MM.1S (cell line): ENCODE measurements around the gene TUBA4A.

Experiments
- EZH2 ChIP-seq: fragments of 300-600 bp; sonication (generic); optimal IDR thresholded peaks from 2 replicates; pipeline ENCODE3; 2017; ENCODE audit warnings: low read depth, mild to moderate bottlenecking, antibody characterized with exemption, low read length, mixed read lengths
- EZH2phosphoT487 ChIP-seq: fragments of 300-600 bp; sonication (generic); IDR thresholded peaks from 2 replicates; pipeline ENCODE4 v1.6.1; 2018; ENCODE audit warnings: antibody characterized with exemption, low read length
- TF ChIP-seq, protein P1 (sequence below): fragments of 300-600 bp; sonication (generic); IDR thresholded peaks from 2 replicates; pipeline ENCODE4 v1.5.1; 2016; ENCODE audit warnings: antibody characterized with exemption, low read length, mixed read lengths

DNA sequence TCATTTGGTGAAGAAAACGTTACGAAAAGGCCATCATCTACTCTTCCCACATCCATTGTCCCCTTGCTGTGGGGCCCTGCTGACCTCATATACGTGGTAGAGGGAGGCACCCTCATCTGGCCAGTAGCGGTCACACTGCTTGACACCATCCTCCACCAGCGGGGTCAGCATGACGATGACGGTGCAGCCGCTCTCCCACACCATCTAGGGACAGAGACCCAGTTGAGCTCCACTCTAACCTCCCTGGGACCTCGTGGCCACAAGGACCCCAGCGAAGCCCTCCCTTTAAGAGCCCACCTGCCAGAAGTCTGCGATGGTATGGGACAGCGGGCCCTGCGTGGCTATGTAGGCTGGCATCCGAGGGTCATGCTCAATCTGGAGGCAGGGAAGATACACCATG, 42.4 kb upstream of the TUBA4A start:
- TF ChIP-seq, protein P1, sequence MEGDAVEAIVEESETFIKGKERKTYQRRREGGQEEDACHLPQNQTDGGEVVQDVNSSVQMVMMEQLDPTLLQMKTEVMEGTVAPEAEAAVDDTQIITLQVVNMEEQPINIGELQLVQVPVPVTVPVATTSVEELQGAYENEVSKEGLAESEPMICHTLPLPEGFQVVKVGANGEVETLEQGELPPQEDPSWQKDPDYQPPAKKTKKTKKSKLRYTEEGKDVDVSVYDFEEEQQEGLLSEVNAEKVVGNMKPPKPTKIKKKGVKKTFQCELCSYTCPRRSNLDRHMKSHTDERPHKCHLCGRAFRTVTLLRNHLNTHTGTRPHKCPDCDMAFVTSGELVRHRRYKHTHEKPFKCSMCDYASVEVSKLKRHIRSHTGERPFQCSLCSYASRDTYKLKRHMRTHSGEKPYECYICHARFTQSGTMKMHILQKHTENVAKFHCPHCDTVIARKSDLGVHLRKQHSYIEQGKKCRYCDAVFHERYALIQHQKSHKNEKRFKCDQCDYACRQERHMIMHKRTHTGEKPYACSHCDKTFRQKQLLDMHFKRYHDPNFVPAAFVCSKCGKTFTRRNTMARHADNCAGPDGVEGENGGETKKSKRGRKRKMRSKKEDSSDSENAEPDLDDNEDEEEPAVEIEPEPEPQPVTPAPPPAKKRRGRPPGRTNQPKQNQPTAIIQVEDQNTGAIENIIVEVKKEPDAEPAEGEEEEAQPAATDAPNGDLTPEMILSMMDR, result no peak
- TF ChIP-seq EZH2 (no peak), EZH2phosphoT487 (no peak)
